Measurements from ENCODE around the gene NKG7. TPM values are rescaled to one million over a fixed set of nuclear protein-coding genes. Genes with fewer than 3 reads are reported as not detected.

Gene NKG7
- not detected in 2 replicates for polyA plus RNA-seq

GRCh38 chr19:51372649-51373504, at the start of gene NKG7:
Gene NKG7, minus strand, starts transcription at chr19:51372654. Its CDS starts 119 bp downstream, at chr19:51372535.

GRCh38 chr19:51417107-51417809, 44.8 kb upstream of the NKG7 start, which contains the start of gene SIGLEC10:
Gene SIGLEC10, minus strand, starts transcription at chr19:51417642. Its CDS starts 61 bp downstream, at chr19:51417581.

GRCh38 chr19:51387924-51388389, 15.5 kb upstream of the NKG7 start, which contains the start of gene LIM2:
Gene LIM2, minus strand, starts transcription at chr19:51387974. Its CDS starts 531 bp downstream, at chr19:51387443.

GRCh38 chr19:51368366-51369282, 3.8 kb downstream of the NKG7 start, which contains the start of gene CLDND2:
Gene CLDND2, minus strand, starts transcription at chr19:51369003. Its CDS starts 426 bp downstream, at chr19:51368577.

GRCh38 chr19:51365965-51366388, 6.5 kb downstream of the NKG7 start, which contains the start of gene ETFB:
Gene ETFB, minus strand, starts transcription at chr19:51366388. Its CDS starts 62 bp downstream, at chr19:51366326.

GRCh38 chr19:51341976-51342580, 30.4 kb downstream of the NKG7 start, which contains the start of gene VSIG10L:
Gene VSIG10L, minus strand, starts transcription at chr19:51342139. Its CDS starts 15 bp downstream, at chr19:51342124.

Other genes with a start within 250 kb of the NKG7 start
- gene SIGLEC9, start 247.7 kb downstream of the NKG7 start, polyA plus RNA-seq = not detected in 2 replicates
- not detected in 2 replicates for gene SIGLEC7, start 230.4 kb downstream of the NKG7 start, polyA plus RNA-seq
- not detected in 2 replicates for gene CD33, start 147.6 kb downstream of the NKG7 start, polyA plus RNA-seq
- not detected in 2 replicates for gene SIGLECL1, start 121.6 kb downstream of the NKG7 start, polyA plus RNA-seq
- 0.32 and 0.78 TPM in 2 replicates for gene IGLON5, start 61.0 kb downstream of the NKG7 start, polyA plus RNA-seq
- 0.27 and 0.81 TPM in 2 replicates for gene VSIG10L, start 30.5 kb downstream of the NKG7 start, polyA plus RNA-seq
- 75.1 and 77.9 TPM in 2 replicates for gene ETFB, start 6.3 kb downstream of the NKG7 start, polyA plus RNA-seq
- gene CLDND2, start 3.7 kb downstream of the NKG7 start, polyA plus RNA-seq = 3.4 and 9.2 TPM in 2 replicates
- gene LIM2, start 15.3 kb upstream of the NKG7 start, polyA plus RNA-seq = not detected in 2 replicates
- gene C19orf84, start 17.9 kb upstream of the NKG7 start, polyA plus RNA-seq = not detected in 2 replicates
- gene SIGLEC10, start 45.0 kb upstream of the NKG7 start, polyA plus RNA-seq = not detected in 2 replicates
- not detected in 2 replicates for gene SIGLEC8, start 85.8 kb upstream of the NKG7 start, polyA plus RNA-seq
- not detected in 2 replicates for gene CEACAM18, start 105.9 kb upstream of the NKG7 start, polyA plus RNA-seq
- gene SIGLEC12, start 129.1 kb upstream of the NKG7 start, polyA plus RNA-seq = not detected in 2 replicates
- gene SIGLEC6, start 159.0 kb upstream of the NKG7 start, polyA plus RNA-seq = not detected in 2 replicates
- gene ZNF175, start 198.6 kb upstream of the NKG7 start, polyA plus RNA-seq = 1.7 and 3.9 TPM in 2 replicates